GM18867 (cell line): Measurements from ENCODE around the gene OR10A6.

ENCODE experiments used
- ATAC-seq: cut with Tn5 transposase; IDR thresholded peaks from one replicate; pipeline ENCODE4 v1.9.1; 2021; ENCODE audit warnings: mild to moderate bottlenecking, moderate library complexity; ENCODE audit not compliant: unreplicated experiment

Gene OR10A6

DNA sequence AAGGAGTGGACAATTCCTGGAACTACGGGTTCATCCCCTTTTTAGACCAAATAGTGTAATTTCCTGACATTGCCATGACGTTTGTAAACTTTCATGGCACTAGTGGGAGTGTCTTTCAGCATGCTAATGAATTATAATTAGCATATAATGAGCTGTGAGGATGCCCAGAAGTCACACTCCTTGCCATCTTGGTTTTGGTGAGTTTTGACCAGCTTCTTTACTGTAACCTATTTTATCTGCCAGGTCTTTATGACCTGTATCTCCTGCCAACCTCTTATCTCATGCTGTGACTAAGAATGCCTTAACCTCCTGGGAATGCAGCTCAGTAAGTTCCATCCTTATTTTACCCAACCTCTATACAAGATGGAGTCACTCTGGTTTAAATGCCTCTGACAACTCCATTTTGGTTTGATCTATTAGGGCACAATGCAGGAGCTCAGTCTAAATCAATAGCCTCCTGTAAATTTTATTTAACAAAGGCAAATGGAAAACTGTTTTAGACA, 20.7 kb downstream of the OR10A6 start:
- ATAC-seq: no peak

DNA sequence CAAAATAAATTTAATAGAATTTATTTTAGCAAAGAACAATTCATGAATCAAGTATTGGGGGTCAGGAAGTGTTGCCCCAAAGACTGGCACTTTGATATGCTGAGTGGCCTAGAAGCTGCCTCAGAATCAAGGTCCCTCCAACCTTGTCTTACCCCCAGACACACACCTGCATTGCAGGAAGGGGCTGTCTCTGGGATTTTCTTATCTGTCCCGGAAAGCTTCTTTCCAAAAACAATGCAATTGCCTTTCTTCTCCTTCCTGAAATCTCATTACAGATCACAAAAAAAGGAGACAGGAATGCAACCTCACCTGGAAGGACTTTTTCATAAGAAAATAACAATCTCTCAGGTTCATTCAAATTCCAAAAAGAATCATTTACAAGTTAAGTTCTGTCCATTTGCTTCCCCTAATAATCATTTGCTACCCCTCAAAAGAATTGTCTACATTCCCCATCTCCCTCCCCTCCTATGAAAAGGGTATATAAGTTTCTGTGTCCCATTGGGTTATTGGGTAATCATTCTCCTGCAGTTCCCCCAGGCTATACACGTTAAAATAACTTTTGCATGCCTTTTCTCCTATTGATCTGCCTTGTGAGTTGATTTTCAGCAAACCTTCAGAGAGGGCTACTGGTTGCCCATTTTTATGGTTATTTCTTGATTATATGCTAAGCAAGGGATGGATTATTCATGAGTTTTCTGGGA, 21.3 kb downstream of the OR10A6 start:
- no peak for ATAC-seq

DNA sequence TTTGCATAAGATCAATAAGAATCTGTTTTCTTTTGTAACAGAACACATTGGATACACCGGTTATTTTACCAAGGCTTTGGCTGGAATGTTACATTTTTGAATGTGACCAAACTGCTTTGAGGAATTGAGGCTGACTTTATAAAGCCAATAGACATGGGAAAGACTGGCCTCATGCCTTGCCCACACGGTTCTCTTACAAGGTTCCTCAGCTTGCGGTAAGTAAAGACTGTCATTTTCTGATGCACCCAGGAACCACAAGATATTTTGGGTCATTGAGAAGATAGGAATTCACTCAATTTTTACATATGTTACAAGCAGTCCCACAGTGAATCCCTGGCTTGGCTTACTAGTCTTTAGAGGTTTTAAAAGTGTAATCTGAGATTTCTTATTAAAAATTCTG, 23.9 kb downstream of the OR10A6 start:
- no peak for ATAC-seq

DNA sequence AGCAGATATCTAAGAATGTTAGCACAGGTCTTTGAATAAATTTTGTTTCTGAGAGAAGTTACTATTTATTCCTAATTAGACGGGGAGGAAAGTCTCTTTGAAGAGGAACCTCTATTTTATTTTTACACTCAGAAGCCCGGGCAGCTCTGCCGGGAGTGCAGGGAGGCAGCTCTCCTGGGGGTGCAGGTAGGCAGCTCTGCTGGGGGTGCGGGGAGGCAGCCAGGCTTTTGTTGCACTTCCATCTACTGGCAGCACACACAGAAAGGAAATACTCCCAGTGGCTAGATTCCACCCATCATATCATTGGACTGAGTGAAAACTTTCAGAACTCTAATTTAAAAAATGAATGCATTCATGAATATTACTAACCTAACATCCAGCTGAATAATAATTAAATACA, 24.6 kb downstream of the OR10A6 start:
- ATAC-seq: no peak

DNA sequence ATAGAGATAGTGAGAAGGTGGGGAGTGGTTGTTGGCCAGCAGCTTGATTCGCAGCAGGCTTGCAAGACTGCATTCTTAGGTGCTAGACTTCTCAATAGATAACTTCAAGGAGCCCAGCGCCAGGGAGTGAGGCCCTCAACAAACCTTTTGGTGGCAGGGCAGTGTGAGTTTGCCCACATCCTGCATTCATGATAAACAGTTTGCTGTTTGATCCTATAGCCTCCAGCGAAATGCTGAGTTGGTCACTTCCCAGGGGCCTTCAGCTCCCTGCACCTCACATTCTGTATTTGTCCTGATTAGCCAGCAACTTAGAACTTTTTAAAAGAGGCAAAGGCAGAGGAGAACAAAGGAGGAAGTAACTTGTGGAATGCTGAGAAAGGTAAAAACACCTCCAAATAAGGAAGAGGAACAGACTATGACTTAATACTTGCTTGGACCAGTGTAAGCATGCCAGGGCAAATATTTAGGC, 25.1 kb downstream of the OR10A6 start:
- no peak for ATAC-seq

DNA sequence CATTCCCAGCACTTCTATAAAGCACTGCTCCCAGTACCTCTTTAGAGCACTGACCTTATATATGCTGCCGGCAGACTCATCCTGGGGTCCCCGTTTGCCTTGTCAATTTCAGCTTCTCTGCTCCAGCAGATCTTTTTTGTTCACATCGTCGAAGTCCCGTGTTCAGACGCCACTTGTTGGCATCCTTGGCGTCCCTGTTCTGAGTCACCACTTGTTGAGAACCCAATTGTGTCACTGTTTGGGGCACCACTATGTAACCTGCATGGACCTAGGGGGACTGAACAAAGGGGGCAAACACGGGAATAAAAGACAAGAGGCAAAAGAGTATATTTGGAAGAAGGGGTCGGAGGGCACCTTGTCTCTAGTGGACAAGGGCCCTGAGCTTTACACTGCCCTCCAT, 25.5 kb downstream of the OR10A6 start:
- ATAC-seq: no peak

DNA sequence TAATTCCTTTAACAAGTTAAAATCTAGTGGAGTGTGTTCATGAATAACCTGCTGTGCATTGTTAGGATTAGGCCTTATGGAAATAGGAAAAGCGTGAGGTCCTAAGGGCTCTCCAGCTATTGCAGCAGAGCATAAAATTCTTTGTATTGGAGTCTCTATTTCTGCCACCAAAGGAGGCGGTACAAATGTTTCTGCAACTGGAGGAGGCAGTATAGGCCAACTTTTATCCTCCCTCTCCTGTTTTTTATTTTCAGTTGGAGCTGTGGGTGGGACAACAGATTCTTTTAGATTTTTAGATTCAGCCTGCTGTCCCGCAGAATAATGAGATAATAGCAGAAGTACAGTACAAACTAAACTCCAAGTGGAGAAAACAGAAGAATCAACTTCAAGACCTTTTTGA, 26.2 kb downstream of the OR10A6 start:
- ATAC-seq: no peak

DNA sequence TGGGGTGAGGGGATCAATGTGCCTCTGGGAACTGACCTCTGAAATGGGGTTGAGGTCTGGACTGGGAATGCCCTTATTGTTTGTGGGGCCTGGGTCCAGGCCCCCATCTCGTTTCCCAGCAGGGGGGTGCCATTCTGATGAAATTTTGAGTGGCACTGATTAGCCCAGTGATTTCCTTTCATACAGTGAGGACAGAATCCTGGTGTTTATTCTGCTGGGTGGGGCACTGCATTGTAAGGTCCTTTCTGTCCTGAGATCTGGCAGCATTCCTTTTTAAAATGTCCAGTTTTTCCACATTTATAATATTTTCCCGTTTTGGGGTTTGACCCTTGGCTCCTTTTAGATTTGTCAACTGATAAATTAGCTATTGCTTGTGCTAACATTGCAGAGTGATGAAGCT, 27.1 kb downstream of the OR10A6 start:
- ATAC-seq: no peak

DNA sequence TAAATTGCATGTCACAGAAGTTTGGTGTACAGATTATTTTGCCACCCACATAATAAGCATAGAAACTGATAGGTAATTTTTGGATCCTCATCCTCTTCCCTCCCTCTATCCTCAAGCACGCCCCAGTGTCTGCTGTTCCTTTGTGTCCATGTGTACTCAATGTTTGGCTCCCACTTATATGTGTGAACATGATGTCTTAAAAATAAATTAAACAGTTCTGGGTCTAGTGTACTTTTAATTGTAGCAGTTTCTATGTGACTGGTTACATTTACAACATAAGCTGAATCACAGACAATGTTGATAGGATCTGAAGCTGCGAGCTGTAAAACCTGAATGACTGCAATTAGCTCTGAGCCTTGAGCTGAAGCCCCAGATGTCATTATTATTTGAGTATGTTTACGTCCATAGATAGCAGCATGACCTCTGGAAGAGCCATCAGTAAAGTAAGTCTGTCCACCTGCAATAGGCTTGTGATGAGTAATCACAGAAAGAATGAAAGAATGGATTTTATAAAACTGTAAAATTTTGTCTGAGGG, 29.7 kb downstream of the OR10A6 start:
- no peak for ATAC-seq

DNA sequence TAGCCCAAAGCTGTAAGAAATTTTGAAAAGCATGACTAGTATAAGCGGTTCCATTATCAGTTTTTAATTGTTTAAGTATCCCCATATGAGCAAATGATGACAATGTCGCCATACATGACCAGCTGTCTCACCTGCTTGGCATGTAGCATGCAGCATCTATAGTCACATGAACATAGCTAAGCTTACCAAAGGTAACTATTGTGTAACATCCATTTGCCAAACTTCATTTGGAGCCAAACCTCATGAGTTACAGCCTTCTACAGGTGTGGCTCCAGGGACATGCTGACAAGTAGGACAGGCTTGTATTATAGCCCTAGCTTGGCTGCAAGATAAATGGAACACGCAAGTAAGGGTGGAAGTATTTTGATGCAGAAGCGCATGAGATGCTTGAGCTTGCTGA, 30.4 kb downstream of the OR10A6 start:
- no peak for ATAC-seq

DNA sequence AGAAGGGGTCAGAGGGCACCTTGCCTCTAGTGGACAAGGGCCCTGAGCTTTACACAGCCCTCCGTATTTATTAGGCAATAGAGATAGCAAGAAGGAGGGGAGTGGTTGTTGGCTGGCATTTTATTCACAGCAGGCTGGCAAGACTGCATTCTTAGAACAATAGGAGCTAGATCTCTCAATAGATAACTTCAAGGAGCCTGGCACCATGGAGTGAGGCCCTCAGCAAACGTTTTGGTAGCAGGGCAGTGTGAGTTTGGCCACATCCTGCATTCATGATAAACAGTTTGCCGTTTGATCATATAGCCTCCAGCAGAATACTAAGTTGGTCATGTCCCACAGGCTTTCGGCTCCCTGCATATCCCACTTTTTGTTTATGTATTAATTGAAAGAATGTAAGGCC, 31.6 kb downstream of the OR10A6 start:
- ATAC-seq: no peak

DNA sequence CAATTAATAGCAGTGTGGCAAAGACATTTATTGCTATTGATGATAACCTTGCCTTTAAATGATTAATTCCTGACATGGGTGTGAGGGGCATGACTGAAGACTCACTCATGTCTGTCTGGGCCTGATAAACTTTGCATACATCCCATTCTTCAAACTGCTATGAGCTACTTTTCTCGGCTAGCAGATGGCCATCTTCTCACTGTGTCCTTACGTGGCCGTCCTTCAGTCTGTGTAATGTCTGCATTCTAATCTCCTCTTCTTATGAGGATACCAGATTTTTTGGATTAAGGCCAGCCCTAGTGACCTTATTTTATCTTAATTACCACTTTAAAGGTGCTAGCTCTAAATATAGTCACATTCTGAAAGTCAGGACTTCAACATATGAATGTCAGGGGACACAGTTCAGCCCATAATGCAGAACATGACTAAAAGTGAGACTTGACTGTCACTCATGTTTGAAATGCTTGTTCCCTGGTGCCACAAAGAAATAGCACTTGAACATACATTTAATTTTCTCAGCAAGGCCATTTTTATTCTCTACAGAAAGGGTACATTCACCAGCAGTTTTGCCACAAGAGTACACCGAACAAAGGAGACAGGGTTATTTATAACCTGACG, 32.3 kb downstream of the OR10A6 start:
- ATAC-seq: no peak

DNA sequence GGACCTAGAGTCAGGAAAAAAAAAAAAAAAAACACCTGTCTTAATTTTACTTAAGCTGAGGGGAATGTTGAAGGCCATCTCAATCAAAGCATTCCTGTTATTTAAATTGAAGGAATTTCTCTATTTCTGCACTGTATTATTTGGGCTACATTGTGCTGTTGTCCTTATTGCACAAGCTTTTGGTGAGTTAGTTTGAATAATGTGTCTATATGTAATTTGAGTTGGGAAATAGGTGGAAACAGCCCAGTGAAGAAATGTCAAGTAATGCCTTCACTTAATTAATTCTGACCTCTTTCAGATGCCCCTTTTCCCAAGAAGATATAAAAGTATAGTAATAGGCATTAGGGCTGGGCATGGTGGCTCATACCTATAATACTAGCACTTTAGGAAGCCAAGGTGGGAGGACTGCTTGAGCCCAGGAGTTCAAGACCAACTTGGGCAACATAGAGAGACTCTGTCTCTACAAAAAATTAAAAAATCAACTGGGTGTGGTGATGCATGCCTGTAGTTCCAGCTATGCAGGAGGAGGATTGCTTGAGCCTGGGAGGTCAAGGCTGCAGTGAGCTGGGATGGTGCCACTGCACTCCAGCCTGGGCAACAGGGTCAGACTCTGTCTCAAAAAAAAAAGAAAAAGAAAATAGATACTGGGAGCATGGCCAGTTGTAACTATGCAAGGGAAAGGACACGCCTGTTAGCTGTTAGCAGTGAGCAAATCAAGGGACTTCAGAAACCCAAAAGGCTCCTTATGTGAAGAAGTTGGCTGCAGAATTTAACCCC, 34.9 kb downstream of the OR10A6 start:
- no peak for ATAC-seq

DNA sequence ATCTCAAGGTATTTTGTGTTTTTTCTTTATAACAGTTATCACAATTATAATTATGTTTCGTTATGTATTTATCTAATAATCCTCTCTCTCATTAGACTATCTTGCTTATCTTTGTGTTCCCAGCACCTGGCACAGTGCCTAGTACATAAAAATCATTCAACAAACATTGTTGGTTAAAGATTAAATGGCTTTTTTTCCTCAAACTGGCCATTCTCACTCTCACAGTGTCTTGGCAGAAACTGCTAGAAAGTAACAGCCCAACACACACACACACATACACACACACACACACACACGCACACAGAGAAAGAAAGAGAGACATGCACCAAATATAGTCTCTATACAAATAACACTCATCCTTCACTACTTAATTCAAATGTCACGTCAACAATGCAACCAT, 36.8 kb downstream of the OR10A6 start:
- no peak for ATAC-seq

DNA sequence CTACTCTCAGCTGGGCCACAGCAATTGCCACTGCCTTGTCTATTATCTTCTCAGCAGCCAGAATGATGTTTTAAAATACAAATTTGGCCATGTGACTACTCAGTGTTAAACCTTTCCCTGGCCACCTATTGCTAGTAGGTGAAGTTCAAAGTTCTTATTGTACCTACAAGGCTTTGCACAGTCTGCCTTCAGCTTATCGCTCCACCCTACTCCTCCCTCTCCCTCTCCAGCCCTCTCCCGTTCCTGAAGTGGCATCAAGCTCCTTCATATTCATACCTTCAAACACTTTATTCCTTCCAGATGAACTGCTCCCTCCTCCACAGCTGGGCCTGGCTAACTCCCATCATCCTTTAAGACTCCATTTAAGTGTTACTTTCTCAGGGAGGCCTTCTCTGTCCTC, 37.3 kb downstream of the OR10A6 start:
- ATAC-seq: no peak

DNA sequence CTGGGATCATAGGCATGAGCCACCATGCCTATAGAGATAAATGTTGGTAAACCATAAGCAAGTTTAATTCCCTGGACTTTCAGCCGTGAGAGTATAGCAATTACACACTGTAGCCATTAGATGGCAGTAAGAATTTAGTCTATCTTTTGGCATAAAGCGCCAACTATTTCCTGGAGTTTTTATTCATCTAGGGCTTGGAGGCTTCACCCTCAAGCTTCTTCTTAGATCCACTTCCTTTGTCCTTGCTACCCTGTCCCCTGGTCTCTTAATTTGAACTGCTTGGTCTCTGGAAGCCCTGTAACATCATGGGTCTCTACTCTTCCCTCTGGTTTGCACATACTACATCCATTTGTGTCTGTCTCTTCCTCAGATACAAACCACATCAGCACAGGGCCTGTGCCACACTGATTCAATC, 38.2 kb downstream of the OR10A6 start:
- ATAC-seq: peak; percentile 64

DNA sequence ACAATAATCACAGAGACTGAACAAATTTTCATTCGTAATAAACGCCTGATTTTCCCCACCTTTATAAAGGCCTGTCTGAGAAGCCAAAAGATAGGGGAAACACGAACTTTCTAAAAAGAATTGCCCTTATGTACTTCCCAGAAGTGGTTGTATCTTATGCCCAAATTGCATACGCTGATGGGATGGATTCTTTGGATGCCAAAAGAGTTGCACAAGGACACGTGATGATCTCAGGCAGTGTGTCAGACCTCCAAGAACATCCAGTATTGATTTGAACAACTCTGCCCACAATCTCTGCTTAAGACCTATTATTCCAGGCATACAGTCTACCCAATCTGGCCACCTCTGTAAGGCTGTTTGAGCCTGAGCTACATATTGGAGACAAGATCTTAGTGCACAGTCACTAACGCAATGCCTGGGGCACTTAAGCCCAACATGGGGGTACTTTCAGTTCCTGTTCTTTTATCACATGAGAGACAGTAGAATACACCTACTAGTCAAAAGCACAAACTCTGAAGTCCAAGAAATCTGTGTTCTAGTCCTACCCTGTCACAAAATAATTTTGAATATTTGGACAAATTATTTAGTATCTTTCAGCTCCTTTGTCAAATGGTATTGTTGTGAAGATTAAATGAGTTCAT, 38.9 kb downstream of the OR10A6 start:
- peak; percentile 63 for ATAC-seq

DNA sequence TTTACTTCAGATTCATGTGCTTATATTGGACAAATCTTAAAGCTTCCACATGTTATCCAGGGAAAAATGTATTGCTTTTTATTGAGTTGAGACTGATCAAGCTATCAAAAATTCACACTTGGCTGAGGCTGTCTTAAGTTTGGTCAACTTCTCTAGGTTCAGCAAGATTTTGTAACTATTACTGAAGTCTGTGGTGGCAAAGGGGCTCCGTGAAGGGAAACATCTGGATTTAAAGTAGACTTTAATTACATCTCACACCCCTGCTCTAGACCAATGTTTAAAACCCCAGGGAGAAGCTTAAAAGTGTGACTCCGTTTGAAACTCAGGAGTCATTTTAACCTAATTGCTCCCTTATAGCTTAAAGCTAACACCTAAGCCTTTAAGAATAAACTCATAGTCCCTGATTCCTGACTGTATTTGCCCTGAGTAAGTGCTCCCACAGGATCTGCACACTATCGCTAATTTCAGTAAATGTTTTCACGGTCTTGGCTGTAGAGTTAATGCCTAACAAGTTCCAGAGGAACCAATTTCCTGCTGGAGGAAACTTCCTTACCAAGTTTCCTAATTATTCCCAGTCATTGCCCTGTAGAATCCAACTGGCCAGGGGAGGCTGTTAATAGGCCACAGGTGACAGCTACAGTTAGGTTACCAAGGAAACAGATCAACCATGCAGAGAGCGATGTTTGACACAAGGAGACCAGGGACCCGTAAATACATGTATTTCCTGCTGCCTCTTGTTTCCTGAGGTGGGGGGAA, 40.5 kb downstream of the OR10A6 start:
- no peak for ATAC-seq

DNA sequence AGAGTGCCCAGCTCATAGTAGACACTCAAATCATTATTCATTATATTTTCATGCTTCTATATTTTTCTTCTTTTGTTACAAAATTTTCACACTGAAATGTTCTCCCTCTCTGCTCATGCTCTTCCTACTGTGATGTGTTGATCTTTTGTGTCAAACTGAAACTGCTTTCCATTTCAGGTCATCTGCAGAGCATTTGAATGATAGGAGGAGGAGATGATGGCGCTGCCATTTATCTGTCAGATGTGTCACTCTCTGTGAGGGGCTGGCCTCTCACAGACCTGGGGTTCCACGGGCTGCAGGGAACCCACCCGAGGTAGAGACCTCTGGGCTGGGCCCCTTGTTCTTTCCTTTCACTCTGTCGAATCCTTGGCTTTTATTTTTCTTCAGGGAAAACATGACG, 41.1 kb downstream of the OR10A6 start:
- ATAC-seq: peak; percentile 46

DNA sequence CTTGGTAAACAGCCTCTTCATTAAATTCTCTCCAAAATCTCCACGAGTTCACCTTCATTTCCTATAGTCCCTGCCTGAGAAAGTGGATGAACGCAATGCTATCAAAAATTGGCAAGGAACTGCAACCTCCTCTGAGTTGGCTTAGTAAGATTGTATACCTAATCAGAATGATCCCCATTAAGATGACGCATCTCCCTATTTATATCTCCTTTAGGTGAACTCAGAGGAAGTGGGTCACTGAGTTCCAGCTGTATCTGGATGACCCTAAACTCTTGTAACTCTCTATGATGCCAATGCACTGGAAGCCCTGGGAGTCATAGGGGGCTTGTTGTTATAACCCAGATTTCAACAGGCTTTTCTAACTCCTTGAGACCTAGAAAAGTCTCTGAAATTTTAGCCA, 48.2 kb downstream of the OR10A6 start:
- no peak for ATAC-seq
